Panc1 (cell line): Measurements from ENCODE around the gene SOX21. TPM values are rescaled to one million over a fixed set of nuclear protein-coding genes. Genes with fewer than 3 reads are reported as not detected.

ENCODE experiments used
- ATAC-seq: fragments of 200-7000 bp; cut with Tn5 transposase; 2 replicates; pipeline ENCODE4 v1.9.1; 2020; ENCODE audit warnings: mild to moderate bottlenecking, moderate library complexity
- BruUV-seq: library from RNA; stranded (reverse); fragments of 400-500 nt; replicated peaks from 2 replicates; lab custom pipeline; 2021; lab: Mats Ljungman, UMichigan
- CTCF ChIA-PET: fragments of 300-600 bp; sonication (Branson Sonifier 250); formaldehyde crosslinking; loops from one replicate; lab custom pipeline; 2022; ENCODE audit warnings: antibody characterized with exemption; lab: Charles Lee
- POLR2A ChIA-PET: fragments of 300-600 bp; sonication (Branson Sonifier 250); formaldehyde crosslinking; loops from one replicate; lab custom pipeline; 2022; ENCODE audit warnings: antibody characterized with exemption; lab: Charles Lee
- DNase-seq: peaks from one replicate; pipeline ENCODE4 v3.0.0-alpha.2; 2010; ENCODE audit warnings: low read depth, low spot score
- H3K27ac ChIP-seq: 2 replicates; pipeline ENCODE4 v1.5.1; 2011; ENCODE audit warnings: mild to moderate bottlenecking, low read length, inconsistent platforms
- H3K27me3 ChIP-seq: fragments of 200-500 bp; sonication (Bioruptor generic); 2 replicates; pipeline ENCODE4 v1.6.0; 2014; ENCODE audit warnings: low read length, inconsistent platforms; ENCODE audit not compliant: control insufficient read depth, insufficient read depth
- H3K36me3 ChIP-seq: fragments of 200-500 bp; sonication (Bioruptor generic); 2 replicates; pipeline ENCODE4 v1.5.1; 2014; ENCODE audit warnings: inconsistent platforms, mild to moderate bottlenecking, low read length, moderate library complexity; ENCODE audit not compliant: control insufficient read depth, insufficient read depth
- H3K4me1 ChIP-seq: 2 replicates; pipeline ENCODE4 v1.5.1; 2011; ENCODE audit warnings: inconsistent platforms, mild to moderate bottlenecking, low read length, moderate library complexity; ENCODE audit not compliant: control insufficient read depth, insufficient read depth
- H3K4me3 ChIP-seq, 2 experiments: 2 replicates each; pipeline ENCODE4 v1.5.1; 2011 to 2012; ENCODE audit warnings: low read depth in 2 of 2, low read length in 2 of 2, mild to moderate bottlenecking in 2 of 2, inconsistent platforms in 1 of 2, moderate library complexity in 1 of 2
- H3K9me3 ChIP-seq: fragments of 200-500 bp; sonication (Bioruptor generic); 2 replicates; pipeline ENCODE4 v1.5.1; 2014; ENCODE audit warnings: low read depth, mild to moderate bottlenecking, inconsistent platforms, low read length, moderate library complexity; ENCODE audit not compliant: control insufficient read depth, insufficient read depth
- CTCF ChIP-seq: fragments of 450-650 bp; IDR thresholded peaks from 2 replicates; pipeline ENCODE4 v1.5.1; 2017; ENCODE audit warnings: mild to moderate bottlenecking
- POLR2AphosphoS5 ChIP-seq: IDR thresholded peaks from 2 replicates; pipeline ENCODE4 v1.6.1; 2012; ENCODE audit warnings: mild to moderate bottlenecking, low read depth, low read length, moderate library complexity
- SIN3A ChIP-seq: IDR thresholded peaks from 2 replicates; pipeline ENCODE4 v1.6.1; 2012; ENCODE audit warnings: low read depth, mild to moderate bottlenecking, low read length, moderate library complexity, borderline replicate concordance; ENCODE audit not compliant: insufficient read depth
- TCF7L2 ChIP-seq: IDR thresholded peaks from 2 replicates; pipeline ENCODE4 v1.6.1; 2011; ENCODE audit warnings: mild to moderate bottlenecking, low read depth, low read length, inconsistent platforms
- in situ Hi-C: cut with HindIII; loops from 2 replicates; pipeline ENCODE4 v1.10.0; 2016; ENCODE audit warnings: low sequenced_read_pairs, low pct_unique_long_range_greater_than_20kb
- intact Hi-C: fragments of 100-400 bp; cut with micrococcal nuclease; formaldehyde crosslinking; loops from one replicate; pipeline ENCODE4 v1.10.0; 2022; ENCODE audit not compliant: unreplicated experiment
- total RNA-seq: library from RNA; stranded (reverse); gene quantifications from one replicate; pipeline ENCODE4 v1.2.1, GENCODE V29; 2021; ENCODE audit not compliant: unreplicated experiment
- TF ChIP-seq, protein P1 (sequence below), 2 experiments: IDR thresholded peaks; 2 replicates each; pipeline ENCODE4 v1.6.1; 2011 to 2012; ENCODE audit warnings: low read depth in 2 of 2, control low read depth in 1 of 2, low read length in 1 of 2, mild to moderate bottlenecking in 1 of 2, moderate library complexity in 1 of 2; ENCODE audit not compliant: insufficient read depth in 1 of 2

The SOX21 gene
- total RNA-seq, 1 experiment from 2014 or later, result 3.5 TPM

DNA sequence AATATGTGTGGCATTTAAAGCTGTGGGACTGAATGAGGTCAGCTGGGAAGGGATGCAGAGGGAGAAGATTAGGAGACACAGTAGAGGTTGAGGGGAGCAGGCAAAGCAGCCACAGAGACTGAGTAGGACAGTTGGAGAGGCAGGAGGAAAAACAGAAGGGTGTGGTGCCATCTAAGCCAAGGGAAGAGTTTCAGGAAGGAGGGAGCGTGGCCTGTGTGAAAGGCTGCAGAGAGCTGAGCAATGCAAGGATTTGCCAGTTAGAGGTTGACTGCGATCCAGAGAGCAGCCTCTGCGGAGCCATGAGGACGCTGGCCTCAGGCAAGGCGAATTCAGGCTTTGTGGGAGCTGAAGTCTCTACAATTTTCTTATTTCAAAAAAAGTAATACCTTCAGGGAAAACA, 28.9 kb downstream of the SOX21 start:
- Histone ChIP-seq H3K27ac (no peak overlapping the region), H3K36me3 (no peaks in the 10 kb centered on the region), H3K4me1 (no peaks in the 10 kb centered on the region), H3K4me3 (no peak overlapping the region), H3K9me3 (no peaks in the 10 kb centered on the region), H3K27me3 (no peaks in the 10 kb centered on the region)
- ATAC-seq (peak; percentile 34; the same call in 1 of the 2 replicates), DNase-seq (no peak)
- ChIA-PET POLR2A (no interaction called here), CTCF (no interaction called here)
- intact Hi-C loops, result no loop called here
- in situ Hi-C loops, result no loop called here
- no TSS peak for BruUV-seq
- TF ChIP-seq SIN3A (no peak), CTCF (no peak), TCF7L2 (no peak), POLR2AphosphoS5 (no peak)
- TF ChIP-seq, protein P1, sequence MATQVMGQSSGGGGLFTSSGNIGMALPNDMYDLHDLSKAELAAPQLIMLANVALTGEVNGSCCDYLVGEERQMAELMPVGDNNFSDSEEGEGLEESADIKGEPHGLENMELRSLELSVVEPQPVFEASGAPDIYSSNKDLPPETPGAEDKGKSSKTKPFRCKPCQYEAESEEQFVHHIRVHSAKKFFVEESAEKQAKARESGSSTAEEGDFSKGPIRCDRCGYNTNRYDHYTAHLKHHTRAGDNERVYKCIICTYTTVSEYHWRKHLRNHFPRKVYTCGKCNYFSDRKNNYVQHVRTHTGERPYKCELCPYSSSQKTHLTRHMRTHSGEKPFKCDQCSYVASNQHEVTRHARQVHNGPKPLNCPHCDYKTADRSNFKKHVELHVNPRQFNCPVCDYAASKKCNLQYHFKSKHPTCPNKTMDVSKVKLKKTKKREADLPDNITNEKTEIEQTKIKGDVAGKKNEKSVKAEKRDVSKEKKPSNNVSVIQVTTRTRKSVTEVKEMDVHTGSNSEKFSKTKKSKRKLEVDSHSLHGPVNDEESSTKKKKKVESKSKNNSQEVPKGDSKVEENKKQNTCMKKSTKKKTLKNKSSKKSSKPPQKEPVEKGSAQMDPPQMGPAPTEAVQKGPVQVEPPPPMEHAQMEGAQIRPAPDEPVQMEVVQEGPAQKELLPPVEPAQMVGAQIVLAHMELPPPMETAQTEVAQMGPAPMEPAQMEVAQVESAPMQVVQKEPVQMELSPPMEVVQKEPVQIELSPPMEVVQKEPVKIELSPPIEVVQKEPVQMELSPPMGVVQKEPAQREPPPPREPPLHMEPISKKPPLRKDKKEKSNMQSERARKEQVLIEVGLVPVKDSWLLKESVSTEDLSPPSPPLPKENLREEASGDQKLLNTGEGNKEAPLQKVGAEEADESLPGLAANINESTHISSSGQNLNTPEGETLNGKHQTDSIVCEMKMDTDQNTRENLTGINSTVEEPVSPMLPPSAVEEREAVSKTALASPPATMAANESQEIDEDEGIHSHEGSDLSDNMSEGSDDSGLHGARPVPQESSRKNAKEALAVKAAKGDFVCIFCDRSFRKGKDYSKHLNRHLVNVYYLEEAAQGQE (IDR thresholded peaks at IDR 0.05; ENCODE audit: insufficient read depth in 1 of 2, low read depth in 2 of 2, low read length in 1 of 2), result no peak

GRCh38 chr13:94682229-94682628, 30.1 kb downstream of the SOX21 start:
- no peak overlapping the region for H3K27ac ChIP-seq
- no peak for TF ChIP-seq CTCF
- ChIA-PET POLR2A (no interaction called here), CTCF (no interaction called here)
- no peaks in the 10 kb centered on the region for H3K27me3 ChIP-seq
- no peaks in the 10 kb centered on the region for H3K36me3 ChIP-seq
- DNase-seq (no peak), ATAC-seq (no peak)
- no TSS peak for BruUV-seq
- no peaks in the 10 kb centered on the region for H3K9me3 ChIP-seq
- in situ Hi-C loops (no loop called here), intact Hi-C loops (no loop called here)
- H3K4me1 ChIP-seq, result no peaks in the 10 kb centered on the region
- no peak overlapping the region for H3K4me3 ChIP-seq

- ChIA-PET CTCF (no interaction called here), POLR2A (no interaction called here)
- intact Hi-C loops (no loop called here), in situ Hi-C loops (no loop called here)
- Histone ChIP-seq H3K9me3 (no peaks in the 10 kb centered on the region), H3K36me3 (no peaks in the 10 kb centered on the region), H3K27me3 (no peaks in the 10 kb centered on the region), H3K27ac (no peak overlapping the region), H3K4me3 (no peak overlapping the region), H3K4me1 (no peaks in the 10 kb centered on the region)
- ATAC-seq, result no peak
- TF ChIP-seq SIN3A (no peak), TCF7L2 (no peak), POLR2AphosphoS5 (no peak), CTCF (no peak)
- TF ChIP-seq, protein P1 (IDR thresholded peaks at IDR 0.05; ENCODE audit: insufficient read depth in 1 of 2, low read depth in 2 of 2, low read length in 1 of 2), result no peak
- BruUV-seq, result no TSS peak
- no peak for DNase-seq
Observed at GRCh38 chr13:94679614-94680013, 32.7 kb downstream of the SOX21 start.
